Daoy (cell line): ENCODE measurements around the gene CPZ. TPM values are rescaled to one million over a fixed set of nuclear protein-coding genes. Genes with fewer than 3 reads are reported as not detected.
"Not testable (repeated sequence)": the region's sequence is repeated elsewhere in the genome, so short reads cannot be mapped to it uniquely, and the experiment has no call there.

ENCODE experiments used
- DNase-seq: peaks from one replicate; pipeline ENCODE4 v3.0.0-alpha.2; 2015; ENCODE audit warnings: low read depth
- total RNA-seq: library from RNA; depleted of rRNA; stranded (reverse); fragments of >200 nt; shearing (Covaris generic); gene quantifications from 2 replicates; pipeline ENCODE4 v1.2.3, GENCODE V29; 2014

Gene CPZ
- total RNA-seq, 1 experiment from 2014 or later = 0.80 TPM

DNA sequence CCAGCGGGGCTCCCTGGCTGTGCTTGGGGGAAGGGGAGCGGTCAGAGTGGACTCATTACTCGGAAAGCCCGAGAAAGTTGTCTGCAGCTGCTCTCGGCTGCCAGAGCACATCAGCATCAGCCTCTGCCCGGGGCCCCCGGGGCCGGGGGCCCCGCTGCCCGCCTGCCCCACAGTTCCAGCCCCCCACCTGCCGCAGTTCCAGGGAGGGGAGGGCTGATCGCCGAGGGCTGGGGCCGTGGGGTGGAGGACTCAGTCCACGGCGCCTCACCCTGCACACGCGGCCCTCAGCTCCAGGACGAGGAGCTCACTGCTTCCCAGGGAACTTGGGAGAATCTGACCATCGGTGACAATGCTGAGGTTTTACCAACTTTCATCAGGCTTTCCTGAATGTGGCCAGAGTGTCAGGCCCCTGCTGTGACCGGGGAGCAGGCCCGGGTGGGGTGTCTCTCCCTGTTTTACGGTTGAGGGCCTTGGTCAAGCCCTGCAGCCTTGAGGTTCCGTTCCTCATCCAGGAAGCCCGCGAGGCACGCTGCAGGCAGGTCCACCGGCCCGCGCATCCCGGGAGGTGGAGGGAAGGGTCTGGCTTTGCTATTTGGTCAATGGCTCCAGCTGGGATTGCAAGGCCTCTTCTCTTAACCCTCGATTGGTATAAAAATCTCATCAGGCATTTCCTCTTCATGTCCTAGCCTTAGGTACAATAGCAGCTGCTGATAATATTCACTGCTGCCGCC is 57.2 kb downstream of the CPZ start:
- no peak for DNase-seq

GRCh38 chr4:8651661-8652180 is 59.2 kb downstream of the CPZ start:
- DNase-seq = no peak

- no peak for DNase-seq
These were observed 59.9 kb downstream of the CPZ start for GRCh38 chr4:8652181-8653078.

DNA sequence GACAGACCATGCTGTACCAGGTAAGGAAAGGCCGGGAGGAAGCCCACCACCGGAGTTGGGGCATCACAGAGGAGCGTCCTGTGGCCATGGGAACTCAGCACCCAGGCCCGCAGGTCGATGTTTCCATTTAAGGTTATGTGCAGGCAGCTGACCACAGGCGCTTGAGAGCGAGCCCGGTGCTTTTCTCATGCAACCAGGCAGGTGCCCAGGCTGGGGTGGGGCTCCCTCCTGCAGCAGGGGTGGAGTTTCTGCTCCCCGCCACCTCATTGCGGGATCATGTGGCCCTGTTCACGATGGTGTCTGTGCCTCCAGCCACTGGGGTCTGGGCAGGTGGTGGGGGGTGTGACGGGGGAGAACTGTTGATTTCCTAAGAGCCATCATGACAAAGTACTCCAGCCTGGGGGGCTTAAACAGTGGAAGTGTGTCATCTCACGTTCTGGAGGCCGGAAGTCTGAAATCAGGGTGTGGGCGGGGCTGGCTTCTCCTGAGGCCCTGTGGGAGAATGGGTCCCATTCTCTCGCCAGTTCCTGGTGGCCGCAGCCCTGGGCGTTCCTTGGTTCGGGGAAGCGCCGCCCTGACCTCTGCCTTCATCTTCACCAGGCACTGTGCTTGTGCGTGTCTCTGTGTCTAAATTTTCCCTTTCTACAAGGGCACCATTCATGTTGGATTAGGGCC is 60.9 kb downstream of the CPZ start:
- DNase-seq = no peak

- DNase-seq = not testable (repeated sequence)
These were observed 61.6 kb downstream of the CPZ start for GRCh38 chr4:8654139-8654538.

DNA sequence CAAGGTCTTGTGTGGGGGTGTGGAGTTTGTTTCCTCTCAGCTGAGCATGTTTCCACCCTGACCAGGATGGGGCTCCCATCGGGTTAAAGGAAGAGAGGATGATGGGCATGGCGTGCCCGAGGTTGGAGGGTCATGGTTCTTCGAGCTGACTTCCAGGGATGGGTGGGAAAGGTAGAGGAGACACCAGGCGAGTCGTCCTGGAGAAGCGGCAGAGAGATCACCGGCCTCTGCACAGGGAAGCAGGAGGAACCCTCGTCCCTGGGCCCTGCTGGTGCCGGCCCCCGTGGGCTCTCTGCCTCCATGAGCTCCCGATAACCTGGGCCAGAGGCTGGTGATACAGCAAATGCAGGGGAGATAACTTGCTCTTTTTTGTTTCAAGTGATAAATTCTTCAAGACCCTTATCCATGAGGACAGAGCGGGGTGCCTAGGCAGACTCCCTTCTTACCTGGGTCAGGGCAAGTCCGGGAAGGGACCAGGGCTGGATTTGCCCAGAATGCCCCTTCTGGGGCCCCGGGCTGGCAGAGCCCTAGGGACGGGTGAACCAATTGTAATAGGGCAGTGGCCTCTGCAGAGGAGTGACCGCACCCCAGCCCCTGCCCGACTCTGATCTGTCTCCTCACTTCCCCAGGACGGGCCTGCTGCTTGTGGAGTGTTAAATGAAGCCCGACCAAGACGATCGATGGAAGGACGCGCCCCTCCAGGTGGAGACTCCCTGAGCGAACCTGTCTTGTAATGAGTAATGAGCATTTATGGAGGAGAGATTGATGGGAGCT is 63.0 kb downstream of the CPZ start:
- no peak for DNase-seq

DNA sequence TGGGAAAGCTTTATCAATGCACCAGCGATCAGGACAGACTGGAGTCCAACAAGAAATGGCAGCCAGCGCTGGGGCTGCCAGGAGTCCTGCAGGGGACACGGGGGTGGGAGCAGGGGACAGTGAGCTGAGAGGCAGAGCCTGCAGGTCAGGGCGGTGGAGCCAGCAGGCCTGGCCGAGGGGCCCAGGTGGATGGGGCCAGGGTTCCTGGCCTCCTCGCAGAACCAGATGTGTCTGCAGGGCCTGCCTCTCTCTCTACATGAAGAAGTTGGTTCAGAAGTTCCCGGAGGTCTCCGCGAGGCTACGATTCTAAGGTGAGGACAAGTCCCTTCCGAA is 63.6 kb downstream of the CPZ start:
- no peak for DNase-seq

DNA sequence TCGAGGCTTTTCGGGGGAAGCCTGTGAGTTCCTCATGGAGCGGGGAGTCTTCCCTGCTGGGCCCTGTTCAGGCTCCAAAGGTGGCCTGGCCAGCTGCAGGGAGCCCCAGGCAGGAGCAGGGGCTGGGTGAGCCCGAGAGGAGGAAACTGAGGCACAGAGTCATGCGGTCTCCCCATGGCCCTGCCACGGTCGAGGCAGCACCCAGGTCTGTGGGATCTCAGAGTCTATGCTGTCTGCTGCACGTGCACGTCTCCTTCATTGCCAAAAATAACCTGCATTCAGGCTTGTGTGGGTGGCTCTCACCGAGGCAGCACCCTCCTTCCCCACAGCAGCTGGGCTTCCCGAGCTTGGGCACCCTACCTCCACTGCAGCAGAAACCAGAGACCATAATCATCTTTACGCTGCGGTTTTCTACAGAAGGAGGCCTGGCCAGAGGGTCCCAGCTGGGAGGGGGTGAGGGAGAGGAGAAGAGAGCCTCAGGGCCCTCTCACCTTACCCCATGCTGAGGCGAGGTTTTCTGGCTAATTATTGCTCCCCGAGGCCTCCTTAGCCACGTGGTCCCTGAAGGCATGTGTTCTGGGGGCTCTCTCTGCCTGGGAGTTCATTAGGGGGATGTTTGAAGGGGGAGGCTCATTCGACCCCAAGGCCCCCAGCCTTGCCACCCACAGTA is 64.3 kb downstream of the CPZ start:
- no peak for DNase-seq

DNA sequence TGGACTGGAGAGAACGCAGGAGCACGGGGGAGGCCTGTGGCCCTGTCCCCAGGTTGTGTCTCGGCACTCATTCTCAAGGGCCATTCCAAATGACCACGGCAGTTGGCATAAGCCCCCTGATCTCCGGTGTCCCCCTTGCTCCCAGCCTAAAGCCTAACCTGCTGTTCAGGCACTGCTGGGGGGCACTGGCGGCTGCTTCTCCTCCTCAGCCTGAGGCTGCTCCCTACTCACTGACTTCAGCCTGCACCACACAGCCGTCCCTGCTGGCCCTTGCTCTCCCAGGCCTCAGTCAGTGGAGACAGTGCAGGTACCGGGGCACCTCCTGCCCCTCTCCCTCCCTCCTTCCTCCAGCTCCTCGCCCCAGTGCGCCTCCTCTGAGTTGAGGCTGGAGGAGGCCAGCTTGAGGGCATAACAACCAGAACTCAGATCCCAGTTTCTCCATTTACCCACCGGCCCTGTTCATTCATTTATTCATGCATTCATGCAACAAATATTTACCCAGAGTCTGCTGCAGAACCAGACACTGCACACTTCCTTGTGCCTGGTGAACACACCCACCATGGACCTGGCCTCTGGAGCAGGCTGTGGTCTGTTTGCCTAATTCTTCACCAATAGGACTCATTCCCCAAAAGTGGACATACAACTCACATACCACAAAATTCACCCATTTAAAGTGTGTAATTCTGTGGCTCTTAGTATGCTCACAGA is 65.0 kb downstream of the CPZ start:
- DNase-seq = no peak

DNA sequence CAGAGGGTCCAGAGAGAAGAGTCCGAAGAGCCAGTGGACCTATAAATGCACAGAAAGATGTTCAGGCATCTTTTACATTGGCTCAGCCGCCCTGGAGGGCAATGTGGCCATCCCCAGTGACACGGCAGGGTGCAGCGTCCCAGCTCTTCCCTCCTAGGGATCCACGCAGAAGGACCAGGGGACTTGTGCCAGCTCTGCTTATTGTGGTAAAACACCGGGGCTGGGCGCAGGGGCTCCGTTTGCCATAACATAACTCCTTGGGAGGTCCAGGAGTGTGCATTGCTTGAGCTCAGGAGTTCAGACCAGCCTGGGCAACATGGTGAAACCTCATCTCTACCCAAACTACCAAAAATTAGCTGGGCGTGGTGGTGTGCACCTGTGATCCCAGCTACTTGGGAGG is 70.2 kb downstream of the CPZ start:
- DNase-seq = no peak

- DNase-seq = peak; percentile 28
These were observed 71.7 kb downstream of the CPZ start for GRCh38 chr4:8664031-8664805.

DNA sequence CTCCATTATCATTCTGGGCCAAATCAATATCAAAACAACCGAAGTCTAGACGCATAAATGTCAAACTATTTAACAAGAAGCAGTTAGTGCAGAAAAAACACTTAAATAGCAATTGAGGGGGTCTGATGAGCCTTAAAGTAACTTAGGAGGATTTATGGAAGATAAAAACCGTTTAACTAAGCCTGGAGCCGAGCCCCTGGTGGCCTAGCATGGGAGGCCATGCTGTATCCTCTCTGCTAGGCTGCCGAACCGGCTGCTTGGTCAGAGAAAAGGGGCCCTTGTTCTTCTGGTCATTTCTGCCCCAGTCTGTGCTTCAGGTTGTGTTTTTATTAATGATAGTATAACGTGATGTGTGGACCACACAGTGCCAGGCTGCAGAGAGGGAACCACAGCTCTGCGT is 72.4 kb downstream of the CPZ start:
- no peak for DNase-seq

DNA sequence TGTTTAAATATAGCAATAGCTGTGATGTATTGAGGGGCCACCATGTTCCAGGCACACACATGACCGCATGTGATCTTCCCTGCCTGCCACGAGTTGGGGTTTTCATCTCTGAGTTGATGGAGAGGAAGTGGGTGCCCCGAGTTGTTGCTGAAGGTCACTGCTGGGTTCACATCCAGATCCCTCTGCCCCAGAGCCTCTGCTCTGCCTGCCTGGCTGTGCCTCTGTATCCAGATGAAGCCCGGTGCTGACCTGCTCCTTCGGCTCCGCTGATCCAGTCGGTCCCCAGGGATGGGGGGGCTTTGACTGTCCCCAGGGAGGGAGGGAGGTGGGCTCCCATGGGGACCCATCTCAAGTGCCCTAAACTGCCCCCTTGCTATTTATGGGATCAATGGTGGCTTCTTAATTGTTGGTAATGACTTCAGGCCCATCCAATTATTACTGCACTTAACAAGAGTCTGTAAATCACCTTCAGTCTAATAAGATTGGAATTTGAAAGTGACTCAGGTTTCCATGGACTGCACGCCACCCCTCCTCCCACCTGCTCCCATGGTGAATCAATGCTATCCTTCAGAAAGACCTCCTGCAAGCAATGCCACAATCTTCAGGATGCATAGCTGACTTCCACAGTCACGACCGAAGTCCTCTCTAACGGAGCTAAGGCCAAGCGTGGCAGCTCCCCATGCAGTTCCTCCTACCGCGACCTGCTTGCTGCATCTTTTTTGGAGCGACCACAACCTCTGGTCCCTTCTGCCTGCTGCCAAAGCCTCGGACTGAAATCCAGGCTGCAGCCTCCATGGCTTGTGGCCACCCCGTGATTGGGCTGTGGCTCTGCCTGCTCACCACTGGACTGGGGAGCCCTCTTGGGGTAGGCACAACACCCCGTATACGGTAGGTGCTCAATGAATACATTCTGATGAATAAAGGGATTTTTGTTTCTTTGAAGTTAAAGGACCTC is 73.1 kb downstream of the CPZ start:
- DNase-seq = peak; percentile 87

- no peak for DNase-seq
These were observed 74.0 kb downstream of the CPZ start for GRCh38 chr4:8666581-8666980.
